ENCODE measurements around the gene RALGPS1.

The RALGPS1 gene

DNA sequence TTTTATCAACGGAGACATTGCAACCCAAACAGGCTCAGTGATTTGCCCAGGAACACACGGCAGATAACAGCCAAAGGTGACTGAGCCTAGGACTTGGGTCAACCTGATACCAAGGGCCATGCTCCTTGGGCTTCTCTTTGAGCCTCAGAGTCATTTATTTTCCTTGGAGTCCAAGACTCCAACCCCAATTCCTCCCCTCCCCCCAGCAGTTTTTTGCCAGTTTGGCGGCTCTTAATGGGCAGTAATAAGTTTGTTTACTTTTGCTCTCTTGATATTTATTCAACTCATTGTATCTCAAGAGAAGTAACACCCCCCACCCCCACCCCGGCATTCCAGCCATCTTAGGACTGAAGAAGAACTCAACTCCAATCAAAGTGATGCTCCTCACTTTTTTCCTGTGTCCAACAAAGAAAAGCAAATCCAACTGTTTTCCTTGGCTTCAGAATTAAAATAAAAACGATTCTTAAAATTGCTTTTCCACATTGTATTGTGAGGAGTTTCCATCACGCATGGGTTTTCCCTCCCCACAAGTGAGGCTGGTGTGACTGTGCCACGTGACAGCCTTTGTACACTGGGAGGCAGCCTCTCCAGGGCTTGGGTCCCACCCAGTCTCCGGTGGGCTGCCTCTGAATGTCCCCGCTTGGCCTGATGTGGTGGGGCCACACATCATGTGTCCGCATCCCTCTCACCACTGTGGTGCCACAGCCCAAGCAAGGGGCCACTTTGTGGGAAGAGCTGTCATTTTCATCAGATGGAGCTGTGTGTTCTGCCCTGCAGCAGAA is 198.8 kb downstream of the RALGPS1 start:
- no peak for DNase-seq (ENCODE audit: extremely low spot score)
- ChIA-PET CTCF (no interaction called here), POLR2A (no interaction called here)
- TF ChIP-seq TARDBP (IDR thresholded peaks at IDR 0.05), result no peak
- TF ChIP-seq LEF1 (IDR thresholded peaks at IDR 0.05; ENCODE audit: borderline replicate concordance), result no peak
- TF ChIP-seq ZNF384 (IDR thresholded peaks at IDR 0.05), result no peak
- no peak for TF ChIP-seq L3MBTL2 (conservative IDR thresholded peaks at IDR 0.05)
- no peak for TF ChIP-seq SP1 (IDR thresholded peaks at IDR 0.05)
- no peak for TF ChIP-seq NFRKB (IDR thresholded peaks at IDR 0.05)
- TF ChIP-seq, protein P1, sequence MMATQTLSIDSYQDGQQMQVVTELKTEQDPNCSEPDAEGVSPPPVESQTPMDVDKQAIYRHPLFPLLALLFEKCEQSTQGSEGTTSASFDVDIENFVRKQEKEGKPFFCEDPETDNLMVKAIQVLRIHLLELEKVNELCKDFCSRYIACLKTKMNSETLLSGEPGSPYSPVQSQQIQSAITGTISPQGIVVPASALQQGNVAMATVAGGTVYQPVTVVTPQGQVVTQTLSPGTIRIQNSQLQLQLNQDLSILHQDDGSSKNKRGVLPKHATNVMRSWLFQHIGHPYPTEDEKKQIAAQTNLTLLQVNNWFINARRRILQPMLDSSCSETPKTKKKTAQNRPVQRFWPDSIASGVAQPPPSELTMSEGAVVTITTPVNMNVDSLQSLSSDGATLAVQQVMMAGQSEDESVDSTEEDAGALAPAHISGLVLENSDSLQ (IDR thresholded peaks at IDR 0.05), result no peak

DNA sequence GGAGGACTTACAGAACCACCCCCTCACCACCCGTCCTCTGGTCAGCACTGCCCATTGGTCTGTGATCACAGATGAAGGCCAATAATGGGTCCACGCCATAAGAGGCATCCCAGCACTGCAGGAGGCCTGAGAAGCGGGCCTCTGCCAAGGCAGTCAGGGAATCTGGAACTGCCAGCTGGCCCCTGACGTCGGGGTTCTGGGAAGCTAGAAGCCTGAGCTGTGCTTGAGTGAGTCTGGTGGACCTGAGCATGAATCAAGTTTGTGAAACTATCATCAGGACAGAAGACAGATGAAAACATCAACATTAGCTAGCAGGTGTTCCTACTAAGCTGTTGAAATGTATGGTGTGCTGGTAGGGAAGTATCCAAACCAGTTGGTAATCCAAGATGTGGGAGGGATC is 200.0 kb downstream of the RALGPS1 start:
- ChIA-PET POLR2A (no interaction called here), CTCF (no interaction called here)
- DNase-seq (ENCODE audit: extremely low spot score), result no peak
- TF ChIP-seq BHLHE40 (IDR thresholded peaks at IDR 0.05; ENCODE audit: borderline replicate concordance) (no peak), NFRKB (IDR thresholded peaks at IDR 0.05) (no peak), LEF1 (IDR thresholded peaks at IDR 0.05; ENCODE audit: borderline replicate concordance) (no peak), TARDBP (IDR thresholded peaks at IDR 0.05) (no peak)

DNA sequence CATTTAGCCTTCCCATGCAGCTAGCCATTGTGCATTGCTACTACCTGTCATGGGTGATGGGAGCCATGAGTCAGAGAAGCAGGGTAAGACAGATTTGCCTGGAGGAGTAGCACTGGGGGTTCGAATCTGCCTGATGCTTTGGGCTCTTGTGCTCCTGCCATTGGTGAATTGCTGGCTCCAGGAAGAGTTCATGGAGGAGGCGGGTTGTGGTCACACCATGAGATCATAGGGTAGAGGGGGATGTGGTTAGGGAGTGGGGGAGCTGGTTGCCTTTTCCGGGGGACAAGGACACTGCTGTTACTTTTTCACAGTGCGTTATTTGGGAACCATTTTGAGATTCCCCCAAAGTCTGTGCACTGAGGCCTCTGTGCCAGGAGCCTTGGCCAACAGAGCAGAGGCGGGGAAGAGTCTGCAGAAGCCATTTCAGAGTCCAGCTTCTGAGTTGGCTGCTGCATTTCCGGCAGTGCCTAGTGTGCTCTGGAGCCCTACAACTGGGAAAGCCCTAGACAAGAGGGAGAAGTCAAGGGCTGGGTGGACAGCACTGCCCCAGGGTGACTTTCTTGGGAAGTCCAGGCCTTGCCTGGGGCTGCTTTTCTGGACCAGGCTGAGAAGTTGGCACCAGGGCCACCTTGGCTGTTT is 201.6 kb downstream of the RALGPS1 start:
- POLR2A ChIA-PET, result no interaction called here
- DNase-seq (ENCODE audit: extremely low spot score), result no peak
- CTCF ChIA-PET, result no interaction called here
- TF ChIP-seq FOXA1 (IDR thresholded peaks at IDR 0.05), result no peak
- TF ChIP-seq LEF1 (IDR thresholded peaks at IDR 0.05; ENCODE audit: borderline replicate concordance), result no peak
- TF ChIP-seq FOXM1 (IDR thresholded peaks at IDR 0.05; ENCODE audit: borderline replicate concordance), result no peak
- TF ChIP-seq SUZ12 (IDR thresholded peaks at IDR 0.05), result no peak
- no peak for TF ChIP-seq HDGF (IDR thresholded peaks at IDR 0.05; ENCODE audit: borderline replicate concordance)
- no peak for TF ChIP-seq TARDBP (IDR thresholded peaks at IDR 0.05)
- no peak for TF ChIP-seq FOXK2 (IDR thresholded peaks at IDR 0.05)
- TF ChIP-seq CTBP1 (IDR thresholded peaks at IDR 0.05; ENCODE audit: borderline replicate concordance), result no peak

DNA sequence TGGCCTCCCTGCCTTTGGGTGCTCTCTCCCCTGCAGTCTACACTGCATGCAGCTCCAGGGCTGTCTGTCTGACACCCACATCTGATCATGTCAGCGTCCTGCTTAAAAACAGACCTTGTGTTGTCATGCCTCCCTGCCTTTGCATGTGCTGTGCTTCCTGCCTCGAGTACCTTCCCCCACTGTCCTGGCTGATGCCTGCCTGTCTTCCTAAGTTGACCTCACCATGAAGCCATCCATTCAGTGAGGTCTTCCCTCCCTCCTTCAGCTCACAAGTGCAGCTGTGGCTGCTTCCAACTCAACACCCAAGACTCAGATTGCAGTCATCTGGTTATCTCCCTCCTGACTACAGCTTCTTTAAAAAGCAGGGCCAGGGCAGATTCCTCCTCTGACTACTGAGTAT is 202.4 kb downstream of the RALGPS1 start:
- TF ChIP-seq SUZ12 (IDR thresholded peaks at IDR 0.05) (no peak), L3MBTL2 (conservative IDR thresholded peaks at IDR 0.05) (no peak), BHLHE40 (IDR thresholded peaks at IDR 0.05; ENCODE audit: borderline replicate concordance) (no peak), FOXK2 (IDR thresholded peaks at IDR 0.05) (no peak), SP1 (IDR thresholded peaks at IDR 0.05) (no peak), ELF4 (IDR thresholded peaks at IDR 0.05) (no peak), TARDBP (IDR thresholded peaks at IDR 0.05) (no peak), LEF1 (IDR thresholded peaks at IDR 0.05; ENCODE audit: borderline replicate concordance) (no peak), CTBP1 (IDR thresholded peaks at IDR 0.05; ENCODE audit: borderline replicate concordance) (no peak), ZNF384 (IDR thresholded peaks at IDR 0.05) (no peak), ARNT (IDR thresholded peaks at IDR 0.05) (no peak), FOXM1 (IDR thresholded peaks at IDR 0.05; ENCODE audit: borderline replicate concordance) (no peak), NFRKB (IDR thresholded peaks at IDR 0.05) (no peak), HDGF (IDR thresholded peaks at IDR 0.05; ENCODE audit: borderline replicate concordance) (no peak), FOXA1 (IDR thresholded peaks at IDR 0.05) (no peak)
- TF ChIP-seq, protein P1 (IDR thresholded peaks at IDR 0.05), result no peak
- ChIA-PET POLR2A (no interaction called here), CTCF (no interaction called here)
- DNase-seq (ENCODE audit: extremely low spot score), result no peak

- TF ChIP-seq BHLHE40 (IDR thresholded peaks at IDR 0.05; ENCODE audit: borderline replicate concordance), result no peak
- no peak for TF ChIP-seq FOXA1 (IDR thresholded peaks at IDR 0.05)
- TF ChIP-seq HDGF (IDR thresholded peaks at IDR 0.05; ENCODE audit: borderline replicate concordance), result no peak
- TF ChIP-seq TARDBP (IDR thresholded peaks at IDR 0.05), result no peak
- TF ChIP-seq SUZ12 (IDR thresholded peaks at IDR 0.05), result no peak
- no peak for TF ChIP-seq LEF1 (IDR thresholded peaks at IDR 0.05; ENCODE audit: borderline replicate concordance)
- TF ChIP-seq, protein P1 (IDR thresholded peaks at IDR 0.05), result no peak
- TF ChIP-seq CTBP1 (IDR thresholded peaks at IDR 0.05; ENCODE audit: borderline replicate concordance), result no peak
- DNase-seq (ENCODE audit: extremely low spot score), result no peak
- POLR2A ChIA-PET, result no interaction called here
- CTCF ChIA-PET, result no interaction called here
Observed at GRCh38 chr9:127117801-127118200, 203.2 kb downstream of the RALGPS1 start.

DNA sequence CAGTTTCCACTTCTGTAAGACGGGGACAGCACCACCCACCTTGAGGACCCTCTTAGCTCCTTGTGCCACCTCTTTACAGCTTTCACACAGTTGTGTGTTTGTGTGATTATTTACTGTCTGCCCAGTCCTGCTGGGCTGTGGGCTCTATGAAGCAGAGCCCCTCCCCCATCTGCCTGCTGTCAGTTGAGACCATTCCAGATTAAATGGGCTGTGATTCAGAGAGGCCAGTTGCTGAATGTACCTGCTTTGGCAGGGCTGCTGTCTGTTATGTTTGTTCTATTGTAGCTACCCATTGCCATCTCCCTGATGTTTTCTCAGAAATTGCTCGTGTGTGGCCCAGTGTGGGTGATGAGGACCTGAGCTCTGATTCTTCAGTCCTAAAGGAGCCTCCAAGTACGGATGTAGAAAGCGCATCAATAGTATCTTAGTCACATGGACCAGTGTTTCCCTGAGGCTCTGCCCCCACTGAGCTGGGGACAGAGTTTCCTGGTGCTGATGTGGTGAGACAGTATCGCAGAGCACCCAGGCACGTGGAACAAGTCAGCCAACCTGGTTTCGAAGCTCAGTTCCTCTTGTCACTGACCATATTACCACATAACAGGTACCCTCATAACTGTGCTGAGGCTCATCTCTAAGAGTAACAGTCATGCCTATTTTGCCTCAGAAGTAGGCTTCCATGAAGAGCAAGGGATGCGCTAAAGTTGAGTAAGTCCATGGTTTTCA is 204.2 kb downstream of the RALGPS1 start:
- DNase-seq (ENCODE audit: extremely low spot score), result no peak
- CTCF ChIA-PET, result no interaction called here
- TF ChIP-seq FOXK2 (IDR thresholded peaks at IDR 0.05), result no peak
- TF ChIP-seq FOXA1 (IDR thresholded peaks at IDR 0.05), result no peak
- no peak for TF ChIP-seq SP1 (IDR thresholded peaks at IDR 0.05)
- TF ChIP-seq NFRKB (IDR thresholded peaks at IDR 0.05), result no peak
- POLR2A ChIA-PET, result no interaction called here

All from HEK293T (cell line).